Measurements from ENCODE around the gene KRTAP4-3. TPM values are rescaled to one million over a fixed set of nuclear protein-coding genes. Genes with fewer than 3 reads are reported as not detected.
"Not testable (repeated sequence)": the region's sequence is repeated elsewhere in the genome, so short reads cannot be mapped to it uniquely, and the experiment has no call there.

Gene KRTAP4-3
- total and polyA plus RNA-seq, 2 of the 8 experiments (the other 6 are each of a cell fraction or from before 2014, with no cell fraction given) = not detected

DNA sequence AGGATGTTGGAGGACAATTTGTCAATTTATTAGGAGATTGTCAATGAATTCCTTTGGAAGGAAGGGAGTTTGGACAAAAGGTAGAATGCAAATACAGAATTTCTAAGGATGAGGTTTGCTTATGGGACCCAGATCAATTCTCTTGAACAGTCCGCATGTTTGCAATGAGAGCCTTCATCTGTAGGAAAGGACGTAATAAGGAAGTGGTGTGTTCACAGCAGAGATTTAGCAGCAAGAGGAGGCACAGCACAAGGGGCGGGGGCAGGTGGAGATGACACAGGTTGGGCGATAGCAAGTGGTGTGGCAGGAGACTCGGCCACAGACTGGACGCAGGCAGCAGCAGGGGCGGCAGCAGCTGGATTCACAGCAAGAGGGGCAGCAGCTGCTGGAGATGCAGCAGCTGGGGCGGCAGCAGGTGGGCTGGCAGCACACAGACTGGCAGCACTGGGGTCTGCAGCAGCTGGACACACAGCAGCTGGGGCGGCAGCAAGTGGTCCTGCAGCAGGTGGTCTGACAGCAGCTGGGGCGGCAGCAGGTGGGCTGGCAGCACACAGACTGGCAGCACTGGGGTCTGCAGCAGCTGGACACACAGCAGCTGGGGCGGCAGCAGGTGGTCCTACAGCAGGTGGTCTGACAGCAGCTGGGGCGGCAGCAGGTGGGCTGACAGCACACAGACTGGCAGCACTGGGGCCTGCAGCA lies 44.6 kb downstream of the KRTAP4-3 start:
- H3K4ac ChIP-seq (replicated peaks; ENCODE audit: insufficient read length, low read depth, low read length); H2AFZ ChIP-seq (ENCODE audit: low read length); H4K8ac ChIP-seq (ENCODE audit: extremely low read depth, insufficient read depth, low read length); H3K23ac ChIP-seq (ENCODE audit: insufficient read length); H3K23me2 ChIP-seq (ENCODE audit: low read depth, low read length); H3K14ac ChIP-seq (ENCODE audit: insufficient read length); POLR2A ChIA-PET (ENCODE audit: partially characterized antibody); CTCF ChIA-PET (ENCODE audit: partially characterized antibody); H3K4me2 ChIP-seq (ENCODE audit: insufficient read depth in 1 of 2, low read depth in 2 of 2, low read length in 2 of 2); H3K4me1 ChIP-seq (replicated peaks in 1 of 4; ENCODE audit: control insufficient read depth in 3 of 4, insufficient read depth in 4 of 4, low read length in 3 of 4); H4K5ac ChIP-seq (ENCODE audit: insufficient read length, low read depth, low read length); H4K20me1 ChIP-seq (replicated peaks in 1 of 2; ENCODE audit: control insufficient read depth in 1 of 2, insufficient read depth in 2 of 2, low read length in 2 of 2); H2AK5ac ChIP-seq (ENCODE audit: low read depth, low read length); H3K56ac ChIP-seq (replicated peaks; ENCODE audit: insufficient read length, low read depth, low read length); H3K79me2 ChIP-seq (ENCODE audit: control insufficient read depth in 1 of 2, insufficient read depth in 2 of 2, low read length in 2 of 2); H4K91ac ChIP-seq (replicated peaks; ENCODE audit: insufficient read length, low read length); H3K36me3 ChIP-seq (ENCODE audit: control insufficient read depth in 2 of 4, insufficient read depth in 4 of 4, low read length in 3 of 4); H3K9ac ChIP-seq (replicated peaks in 1 of 4; ENCODE audit: extremely low read depth in 1 of 4, low read depth in 3 of 4, low read length in 3 of 4); H2BK20ac ChIP-seq (ENCODE audit: low read length); DNase-seq (ENCODE audit: low read depth in 1 of 2, low spot score in 2 of 2); H3K27ac ChIP-seq (ENCODE audit: low read depth, low read length); H3K4me3 ChIP-seq (ENCODE audit: extremely low read depth in 1 of 4, insufficient read depth in 2 of 4, low read depth in 3 of 4, low read length in 4 of 4); H2BK120ac ChIP-seq (replicated peaks; ENCODE audit: low read depth, low read length); H2BK15ac ChIP-seq (ENCODE audit: low read length); H2BK5ac ChIP-seq (ENCODE audit: low read depth, low read length); H3K9me3 ChIP-seq (ENCODE audit: insufficient read depth in 2 of 2, low read depth in 1 of 2, low read length in 1 of 2); H3K79me1 ChIP-seq (ENCODE audit: low read depth, low read length); H3K18ac ChIP-seq (ENCODE audit: extremely low read depth, low read length); H2BK12ac ChIP-seq (ENCODE audit: low read depth, low read length); H3K27me3 ChIP-seq (replicated peaks in 1 of 4; ENCODE audit: control insufficient read depth in 3 of 4, extremely low read depth in 1 of 4, insufficient read depth in 3 of 4, low read length in 3 of 4); FAIRE-seq: not testable (repeated sequence)
- 89% methylated on average over 12 of the region's 12 CpGs; no CpG with 5 or more reads in 1 of the 2 experiments for WGBS, 2 experiments (ENCODE audit: extremely low coverage in 1 of 2, insufficient coverage in 1 of 2, insufficient read length in 1 of 2, insufficient replicate concordance in 2 of 2, low coverage in 1 of 2, low lambda C conversion rate in 2 of 2, missing lambda C conversion rate in 1 of 2)

All from H1 (cell line).